PC-3 (cell line): ENCODE measurements around the gene DNAJA1.

Source experiments
- EZH2 ChIP-seq: fragments of 300-600 bp; sonication (generic); IDR thresholded peaks from one replicate; pipeline ENCODE4 v1.6.1; 2017; ENCODE audit warnings: antibody characterized with exemption, mild to moderate bottlenecking, low read length; ENCODE audit not compliant: unreplicated experiment
- TF ChIP-seq, protein P1 (sequence below): fragments of 300-600 bp; sonication (generic); conservative IDR thresholded peaks from 2 replicates; pipeline ENCODE4 v1.5.1; 2017; ENCODE audit warnings: antibody characterized with exemption, low read depth, mild to moderate bottlenecking, low read length

DNA sequence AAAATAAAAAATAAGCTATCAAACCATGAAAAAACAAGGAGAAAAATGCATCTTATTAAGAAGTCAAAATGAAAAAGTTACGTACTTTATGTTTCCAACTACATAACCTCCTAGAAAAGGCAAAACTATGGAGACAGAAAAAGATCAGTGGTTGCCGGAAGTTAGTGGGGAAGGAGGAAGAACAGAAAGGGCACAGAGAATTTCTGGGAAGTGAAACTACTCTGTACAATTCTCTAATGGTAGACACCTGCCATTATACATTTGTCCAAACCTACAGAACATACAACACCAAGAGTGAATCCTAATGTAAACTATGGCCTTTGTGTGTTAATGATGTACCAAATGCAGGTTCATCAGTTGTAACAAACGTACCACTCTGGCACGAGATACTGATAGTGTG lies 26.1 kb downstream of the DNAJA1 start:
- TF ChIP-seq, protein P1, sequence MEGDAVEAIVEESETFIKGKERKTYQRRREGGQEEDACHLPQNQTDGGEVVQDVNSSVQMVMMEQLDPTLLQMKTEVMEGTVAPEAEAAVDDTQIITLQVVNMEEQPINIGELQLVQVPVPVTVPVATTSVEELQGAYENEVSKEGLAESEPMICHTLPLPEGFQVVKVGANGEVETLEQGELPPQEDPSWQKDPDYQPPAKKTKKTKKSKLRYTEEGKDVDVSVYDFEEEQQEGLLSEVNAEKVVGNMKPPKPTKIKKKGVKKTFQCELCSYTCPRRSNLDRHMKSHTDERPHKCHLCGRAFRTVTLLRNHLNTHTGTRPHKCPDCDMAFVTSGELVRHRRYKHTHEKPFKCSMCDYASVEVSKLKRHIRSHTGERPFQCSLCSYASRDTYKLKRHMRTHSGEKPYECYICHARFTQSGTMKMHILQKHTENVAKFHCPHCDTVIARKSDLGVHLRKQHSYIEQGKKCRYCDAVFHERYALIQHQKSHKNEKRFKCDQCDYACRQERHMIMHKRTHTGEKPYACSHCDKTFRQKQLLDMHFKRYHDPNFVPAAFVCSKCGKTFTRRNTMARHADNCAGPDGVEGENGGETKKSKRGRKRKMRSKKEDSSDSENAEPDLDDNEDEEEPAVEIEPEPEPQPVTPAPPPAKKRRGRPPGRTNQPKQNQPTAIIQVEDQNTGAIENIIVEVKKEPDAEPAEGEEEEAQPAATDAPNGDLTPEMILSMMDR: no peak
- TF ChIP-seq EZH2: no peak
